ENCODE data around the gene SLC25A48.
"Not testable (repeated sequence)": the region's sequence is repeated elsewhere in the genome, so short reads cannot be mapped to it uniquely, and the experiment has no call there.

SLC25A48 gene

GRCh38 chr5:135851915-135852845, 17.7 kb downstream of the SLC25A48 start:
- Histone ChIP-seq H2AFZ (ENCODE audit: low read length) (no peak overlapping the region), H3K9me2 (replicated peaks; ENCODE audit: low read depth, low read length) (no peaks in the 10 kb centered on the region), H3K79me2 (ENCODE audit: insufficient read depth, low read length) (no peaks in the 10 kb centered on the region), H3K9me3 (ENCODE audit: insufficient read depth, low read depth, low read length) (no peaks in the 10 kb centered on the region), H3K4me1 (ENCODE audit: insufficient read depth, low read length, poor library complexity, severe bottlenecking) (no peaks in the 10 kb centered on the region), H3F3A (ENCODE audit: low read depth) (no peaks in the 10 kb centered on the region), H3K4me3 (ENCODE audit: low read length, poor library complexity, severe bottlenecking) (no peak overlapping the region), H3K36me3 (ENCODE audit: insufficient read depth, low read length) (no peaks in the 10 kb centered on the region), H3K9ac (ENCODE audit: low read depth, low read length, poor library complexity, severe bottlenecking) (no peak overlapping the region), H4K20me1 (ENCODE audit: insufficient read depth, low read length, poor library complexity, severe bottlenecking) (no peaks in the 10 kb centered on the region), H3K4me2 (ENCODE audit: low read depth, low read length, poor library complexity, severe bottlenecking) (no peak overlapping the region), H3K27me3 (ENCODE audit: insufficient read depth, low read length, poor library complexity, severe bottlenecking) (no peaks in the 10 kb centered on the region)
- TF ChIP-seq CTCF (conservative IDR thresholded peaks at IDR 0.05; ENCODE audit: low read length), result no peak
- TF ChIP-seq EZH2phosphoT487 (IDR thresholded peaks at IDR 0.05; ENCODE audit: borderline replicate concordance), result no peak

- Histone ChIP-seq H3K4me2 (ENCODE audit: low read depth, low read length, poor library complexity, severe bottlenecking) (no peak overlapping the region), H3K9me3 (ENCODE audit: insufficient read depth, low read depth, low read length) (no peaks in the 10 kb centered on the region), H3K79me2 (ENCODE audit: insufficient read depth, low read length) (no peaks in the 10 kb centered on the region), H3K9me2 (replicated peaks; ENCODE audit: low read depth, low read length) (no peaks in the 10 kb centered on the region), H3K36me3 (ENCODE audit: insufficient read depth, low read length) (no peaks in the 10 kb centered on the region), H3F3A (ENCODE audit: low read depth) (no peaks in the 10 kb centered on the region), H3K9ac (ENCODE audit: low read depth, low read length, poor library complexity, severe bottlenecking) (no peak overlapping the region), H3K4me1 (ENCODE audit: insufficient read depth, low read length, poor library complexity, severe bottlenecking) (no peaks in the 10 kb centered on the region), H2AFZ (ENCODE audit: low read length) (no peak overlapping the region), H3K4me3 (ENCODE audit: low read length, poor library complexity, severe bottlenecking) (no peak overlapping the region), H4K20me1 (ENCODE audit: insufficient read depth, low read length, poor library complexity, severe bottlenecking) (no peaks in the 10 kb centered on the region), H3K27me3 (ENCODE audit: insufficient read depth, low read length, poor library complexity, severe bottlenecking) (no peaks in the 10 kb centered on the region)
- TF ChIP-seq EZH2phosphoT487 (IDR thresholded peaks at IDR 0.05; ENCODE audit: borderline replicate concordance), result no peak
- no peak for TF ChIP-seq CTCF (conservative IDR thresholded peaks at IDR 0.05; ENCODE audit: low read length)
These were observed 23.3 kb downstream of the SLC25A48 start for GRCh38 chr5:135857630-135858311.

GRCh38 chr5:135859186-135859585, 24.7 kb downstream of the SLC25A48 start:
- H3K4me3 ChIP-seq (ENCODE audit: low read length, poor library complexity, severe bottlenecking); H3F3A ChIP-seq (ENCODE audit: low read depth); H3K9me2 ChIP-seq (replicated peaks; ENCODE audit: low read depth, low read length); H3K4me2 ChIP-seq (ENCODE audit: low read depth, low read length, poor library complexity, severe bottlenecking); H2AFZ ChIP-seq (ENCODE audit: low read length); H3K9ac ChIP-seq (ENCODE audit: low read depth, low read length, poor library complexity, severe bottlenecking); H3K79me2 ChIP-seq (ENCODE audit: insufficient read depth, low read length); H3K9me3 ChIP-seq (ENCODE audit: insufficient read depth, low read depth, low read length); H3K36me3 ChIP-seq (ENCODE audit: insufficient read depth, low read length); H3K4me1 ChIP-seq (ENCODE audit: insufficient read depth, low read length, poor library complexity, severe bottlenecking); H4K20me1 ChIP-seq (ENCODE audit: insufficient read depth, low read length, poor library complexity, severe bottlenecking); H3K27me3 ChIP-seq (ENCODE audit: insufficient read depth, low read length, poor library complexity, severe bottlenecking): not testable (repeated sequence)
